Islet precursor cell (in vitro differentiated cells): ENCODE measurements around the gene IYD.

ENCODE experiments used
- DNase-seq: peaks from one replicate; pipeline ENCODE4 v3.0.0-alpha.2; 2018

IYD gene, protein sequence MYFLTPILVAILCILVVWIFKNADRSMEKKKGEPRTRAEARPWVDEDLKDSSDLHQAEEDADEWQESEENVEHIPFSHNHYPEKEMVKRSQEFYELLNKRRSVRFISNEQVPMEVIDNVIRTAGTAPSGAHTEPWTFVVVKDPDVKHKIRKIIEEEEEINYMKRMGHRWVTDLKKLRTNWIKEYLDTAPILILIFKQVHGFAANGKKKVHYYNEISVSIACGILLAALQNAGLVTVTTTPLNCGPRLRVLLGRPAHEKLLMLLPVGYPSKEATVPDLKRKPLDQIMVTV

DNA sequence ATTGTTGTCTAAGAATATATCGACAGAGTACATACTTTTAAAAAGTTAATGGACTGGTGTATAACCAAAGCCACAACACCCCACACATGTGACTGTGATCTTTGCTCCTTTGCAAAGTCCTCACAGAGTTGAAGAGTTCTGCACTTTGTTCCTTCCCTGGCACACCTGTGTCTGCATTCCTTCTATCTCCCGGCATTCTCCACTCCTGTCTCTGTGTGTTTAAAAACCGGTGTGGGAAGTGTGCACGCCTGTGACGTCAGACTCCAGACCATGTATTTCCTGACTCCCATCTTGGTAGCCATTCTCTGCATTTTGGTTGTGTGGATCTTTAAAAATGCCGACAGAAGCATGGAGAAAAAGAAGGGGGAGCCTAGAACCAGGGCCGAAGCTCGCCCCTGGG lies at the start of gene IYD:
Gene IYD, plus strand, starts transcription at position 251 of the 400 bp plus-strand sequence. Its CDS starts 20 bp downstream, at position 271.
- DNase-seq, result no peak

- no peak for DNase-seq
Observed at GRCh38 chr6:150319924-150320323, 48.9 kb upstream of the IYD start.

DNA sequence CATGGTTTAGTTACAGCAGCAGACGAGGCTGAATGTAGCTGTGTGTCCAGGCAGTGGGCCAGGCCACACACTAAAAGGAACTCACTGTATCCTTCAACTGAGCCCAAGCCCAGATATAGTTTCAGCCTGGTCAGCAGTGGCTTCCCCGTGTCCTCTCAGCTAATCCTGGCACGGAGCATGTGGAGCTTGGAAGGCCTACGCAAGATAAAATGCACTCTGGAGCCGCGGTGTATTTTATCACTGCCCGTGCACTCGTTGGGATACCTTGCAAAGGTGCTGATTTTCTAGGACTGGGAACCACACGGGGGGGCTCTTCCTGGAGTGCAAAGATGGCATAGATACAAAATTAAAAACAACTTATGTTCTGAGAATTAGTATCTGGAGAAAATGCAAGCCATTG lies 48.4 kb upstream of the IYD start:
- no peak for DNase-seq

DNA sequence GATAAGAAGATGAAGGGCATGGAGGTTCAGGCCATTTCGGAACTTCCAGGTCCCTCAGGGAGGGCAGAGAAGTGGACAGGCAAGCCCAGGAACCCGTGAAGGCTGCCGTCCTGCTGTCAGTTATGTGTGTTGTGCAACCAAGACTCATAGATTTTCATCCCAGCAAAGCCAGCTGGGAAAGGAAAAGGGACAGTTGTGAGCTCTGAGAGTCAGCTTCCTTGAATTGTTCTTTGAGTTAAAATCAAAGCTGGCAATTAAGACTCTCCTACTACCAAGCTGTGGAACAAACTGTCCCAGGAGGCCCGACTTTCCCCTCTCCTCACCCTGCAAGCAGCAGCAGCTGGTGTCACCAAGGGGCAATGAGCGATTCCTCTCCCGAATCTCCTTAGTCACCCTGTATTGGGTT lies 46.3 kb upstream of the IYD start:
- DNase-seq, result no peak

- DNase-seq, result no peak
Observed at GRCh38 chr6:150323205-150323604, 45.6 kb upstream of the IYD start.

GRCh38 chr6:150324044-150324443 lies 44.8 kb upstream of the IYD start:
- no peak for DNase-seq

DNA sequence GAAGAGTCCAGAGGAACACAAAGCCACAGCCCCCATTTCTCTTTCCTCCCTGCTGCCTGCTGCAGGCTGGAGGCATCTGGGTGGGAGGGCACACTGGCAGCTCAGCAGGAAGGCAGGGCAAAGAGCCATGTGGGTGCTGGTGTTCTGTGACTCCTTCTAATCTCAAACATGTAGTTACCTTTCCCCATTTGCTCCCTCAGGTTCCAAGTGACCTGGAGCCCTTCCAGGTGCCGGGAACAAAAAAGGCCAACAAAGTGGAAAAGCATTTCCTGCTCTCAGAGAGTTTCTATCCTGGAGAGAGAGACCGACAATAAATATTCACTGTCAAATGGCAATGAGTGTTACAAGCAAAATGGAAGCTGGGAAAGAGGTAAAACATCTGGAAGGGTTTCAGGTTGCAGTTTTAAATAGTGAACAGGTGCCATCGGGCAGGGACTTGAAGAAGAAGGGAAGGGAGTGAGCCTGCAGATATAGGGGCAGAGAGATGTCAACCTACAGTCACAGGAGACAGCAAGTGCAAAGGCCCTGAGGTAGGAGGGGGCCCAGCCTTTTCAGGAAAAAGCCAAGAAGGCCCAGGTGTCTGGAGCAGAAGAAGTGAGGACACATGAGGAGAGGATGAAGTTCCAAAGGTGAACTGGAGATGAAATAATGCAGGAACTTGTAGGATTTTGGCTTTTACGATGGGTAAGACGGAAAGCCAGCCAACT lies 43.6 kb upstream of the IYD start:
- DNase-seq, result no peak

- no peak for DNase-seq
Observed at GRCh38 chr6:150327117-150327774, 41.6 kb upstream of the IYD start.

GRCh38 chr6:150328744-150329405 lies 39.9 kb upstream of the IYD start:
- no peak for DNase-seq

DNA sequence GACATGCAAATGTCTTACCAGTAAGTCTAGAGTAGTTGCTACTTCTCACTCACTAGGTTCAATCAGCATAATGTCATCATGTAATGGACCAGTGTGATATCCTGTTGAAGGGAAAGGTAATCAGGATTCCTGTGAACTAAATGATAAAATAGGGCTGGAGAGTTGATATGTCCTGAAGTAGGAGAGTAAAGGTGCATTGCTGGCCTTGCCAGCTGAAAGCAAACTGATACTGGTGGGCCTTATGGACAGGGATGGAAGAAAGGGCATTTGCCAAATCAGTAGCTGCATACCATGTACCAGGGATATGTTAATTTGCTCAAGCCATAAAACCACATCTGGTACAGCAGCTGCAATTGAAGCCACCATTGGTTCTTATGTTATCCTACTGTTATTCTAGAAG lies 37.5 kb upstream of the IYD start:
- DNase-seq, result no peak

DNA sequence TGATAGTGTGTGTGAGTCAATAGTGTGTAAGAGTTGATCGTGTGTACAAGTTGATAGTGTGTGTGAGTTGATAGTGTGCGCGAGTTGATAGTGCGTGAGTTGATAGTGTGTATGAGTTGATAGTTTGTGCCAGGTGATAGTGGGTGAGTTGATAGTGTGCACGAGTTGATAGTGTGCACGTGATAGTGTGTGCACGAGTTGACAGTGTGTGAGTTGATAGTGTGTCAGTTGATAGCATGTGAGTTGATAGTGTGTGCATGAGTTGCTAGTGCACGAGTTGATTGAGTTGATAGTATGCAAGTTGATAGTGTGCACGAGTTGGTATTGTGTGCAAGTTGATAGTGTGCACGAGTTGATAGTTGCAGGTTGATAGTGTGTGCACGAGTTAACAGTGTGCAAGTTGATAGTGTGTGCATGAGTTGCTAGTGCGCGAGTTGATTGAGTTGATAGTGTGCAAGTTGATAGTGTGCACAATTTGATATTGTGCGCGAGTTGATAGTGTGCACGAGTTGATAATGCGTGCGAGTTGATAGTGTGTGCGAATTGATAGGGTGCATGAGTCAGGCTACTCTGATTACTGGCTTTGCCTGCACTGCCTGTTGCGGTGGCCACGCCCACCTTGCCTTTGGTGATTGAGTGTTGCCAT lies 35.8 kb upstream of the IYD start:
- DNase-seq, result no peak

DNA sequence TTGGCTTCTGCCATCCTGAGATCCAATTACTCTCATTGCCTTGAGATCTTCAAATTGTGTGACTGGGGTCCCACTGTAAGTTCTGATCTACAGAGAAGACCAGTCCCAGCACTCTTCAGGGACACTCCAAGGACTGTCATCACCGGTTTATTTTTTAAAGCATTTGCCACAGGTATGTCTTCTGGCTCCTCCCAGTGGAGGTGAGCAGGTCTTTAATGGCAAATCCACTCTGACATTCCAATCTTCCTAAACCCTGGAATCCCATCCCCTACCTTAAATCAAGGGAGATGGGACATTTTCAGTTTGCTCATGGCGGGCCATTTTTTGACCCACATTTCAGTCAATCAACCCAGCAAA lies 35.2 kb upstream of the IYD start:
- DNase-seq, result no peak

- DNase-seq, result peak; percentile 67
Observed at GRCh38 chr6:150334790-150335783, 33.7 kb upstream of the IYD start.

DNA sequence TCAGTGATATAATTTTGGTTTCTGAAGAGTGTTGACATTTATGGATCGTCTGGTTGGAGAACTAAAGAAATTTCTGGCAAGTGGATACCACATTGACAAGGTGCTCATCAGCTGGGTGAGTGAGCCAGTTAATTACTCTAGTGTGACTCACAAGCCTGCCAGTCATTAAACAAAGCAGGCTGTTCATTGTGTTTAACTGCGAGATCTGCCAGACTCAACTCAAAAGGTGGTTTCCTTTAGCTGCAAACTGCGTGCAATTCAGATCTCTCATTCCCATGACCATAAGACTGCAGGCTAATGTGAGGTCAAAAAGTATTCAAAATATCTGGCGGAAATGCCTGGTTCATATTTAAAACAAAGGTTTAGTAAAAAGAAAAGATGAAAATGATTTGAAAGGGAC lies 32.5 kb upstream of the IYD start:
- peak; percentile 82 for DNase-seq

- DNase-seq, result no peak
Observed at GRCh38 chr6:150336708-150337107, 32.1 kb upstream of the IYD start.

DNA sequence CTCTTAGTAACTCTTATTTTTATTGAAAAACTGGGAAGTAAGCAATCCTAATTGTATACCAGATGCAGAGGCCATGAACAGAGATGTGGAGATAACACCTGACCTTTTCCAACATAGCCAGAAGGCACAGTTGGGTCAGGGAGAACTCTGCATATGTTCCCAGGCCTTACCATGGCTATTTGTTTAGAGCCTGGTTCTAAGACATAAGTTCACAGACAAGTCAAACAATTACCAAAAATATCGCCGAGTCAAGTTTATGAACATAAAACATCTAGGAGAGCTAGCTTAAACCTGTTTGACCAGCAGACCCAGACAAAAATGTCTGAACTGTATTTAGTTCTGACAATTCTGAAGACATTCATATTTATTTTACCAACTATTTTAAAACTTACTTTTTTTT lies 26.7 kb upstream of the IYD start:
- no peak for DNase-seq

DNA sequence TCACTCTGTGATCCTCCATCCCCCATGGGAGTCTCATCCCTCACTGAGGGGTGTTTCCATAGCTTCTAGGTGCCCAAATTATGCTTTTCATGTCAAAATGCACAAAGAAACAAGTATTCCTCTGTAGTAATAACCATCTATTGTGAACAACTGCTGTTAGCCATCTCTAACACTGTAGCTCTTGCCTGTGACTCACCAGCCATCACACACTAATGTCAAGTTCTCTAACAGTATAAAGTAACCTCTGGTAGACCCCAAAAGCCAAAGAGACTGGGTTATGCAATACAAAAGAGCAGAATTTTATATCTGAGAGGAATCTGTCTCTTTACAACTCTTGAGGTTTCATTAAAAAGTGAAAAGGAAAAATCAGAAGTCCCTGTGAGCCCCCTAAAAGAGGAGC lies 25.4 kb upstream of the IYD start:
- peak; percentile 19 for DNase-seq

GRCh38 chr6:150345781-150346180 lies 23.0 kb upstream of the IYD start:
- no peak for DNase-seq

GRCh38 chr6:150346346-150346745 lies 22.5 kb upstream of the IYD start:
- no peak for DNase-seq

- DNase-seq, result no peak
Observed at GRCh38 chr6:150347845-150348244, 21.0 kb upstream of the IYD start.

DNA sequence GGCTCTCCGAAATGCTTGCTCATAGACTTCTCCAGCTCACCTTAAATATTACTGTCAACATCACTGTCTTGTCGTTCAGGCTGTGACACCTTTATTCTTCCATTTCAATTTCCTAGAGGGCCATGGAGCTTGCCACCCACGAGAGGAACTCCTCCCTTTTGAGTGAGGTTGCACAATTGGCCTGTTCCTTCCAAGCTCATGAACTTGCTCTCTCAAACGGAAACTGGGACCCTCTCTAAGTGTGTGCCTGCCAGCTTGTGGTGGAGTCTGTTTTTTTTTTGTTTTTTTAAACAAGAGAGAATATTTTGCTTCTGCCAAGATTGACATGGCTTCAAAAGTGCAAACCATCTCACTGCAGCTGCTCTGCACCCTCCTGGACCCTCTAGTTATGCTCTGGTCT lies 19.3 kb upstream of the IYD start:
- no peak for DNase-seq
